H1 (cell line): ENCODE results near the gene CDYL. TPM values are rescaled to one million over a fixed set of nuclear protein-coding genes. Genes with fewer than 3 reads are reported as not detected.

Experiments used
- CTCF ChIA-PET: fragments of 300-600 bp; sonication (Branson Sonifier 250); formaldehyde crosslinking; loops from one replicate; lab custom pipeline; 2021; ENCODE audit not compliant: partially characterized antibody; lab: Charles Lee
- POLR2A ChIA-PET: fragments of 300-600 bp; sonication (Branson Sonifier 250); formaldehyde crosslinking; loops from one replicate; lab custom pipeline; 2021; ENCODE audit warnings: inconsistent platforms; ENCODE audit not compliant: partially characterized antibody; lab: Charles Lee
- DNase-seq, 2 experiments: peaks; one replicate each; pipeline versions ENCODE4 v3.0.0 to v3.0.0-alpha.2; 2010 to 2022; ENCODE audit warnings: low spot score in 2 of 2, low read depth in 1 of 2, mixed read lengths in 1 of 2
- FAIRE-seq: peaks from 2 replicates; lab custom pipeline; 2011; peaks lifted over from hg19 to GRCh38; lab: Jason Lieb, UNC
- H2AFZ ChIP-seq: 2 replicates; pipeline ENCODE4 v1.8.1; 2012; ENCODE audit warnings: low read length, inconsistent platforms
- H2AK5ac ChIP-seq: 2 replicates; pipeline ENCODE4 v1.6.1; 2013; ENCODE audit warnings: low read depth, low read length
- H2BK120ac ChIP-seq: replicated peaks from 2 replicates; pipeline ENCODE3; 2013; ENCODE audit warnings: low read depth, low read length, inconsistent platforms
- H2BK12ac ChIP-seq: 2 replicates; pipeline ENCODE4 v1.6.1; 2013; ENCODE audit warnings: low read depth, low read length
- H2BK15ac ChIP-seq: 2 replicates; pipeline ENCODE4 v1.6.1; 2013; ENCODE audit warnings: low read length
- H2BK20ac ChIP-seq: 2 replicates; pipeline ENCODE4 v1.6.1; 2013; ENCODE audit warnings: low read length
- H2BK5ac ChIP-seq: 2 replicates; pipeline ENCODE4 v1.6.1; 2013; ENCODE audit warnings: low read depth, low read length
- H3K14ac ChIP-seq: 2 replicates; pipeline ENCODE4 v1.6.1; 2013; ENCODE audit warnings: inconsistent platforms; ENCODE audit not compliant: insufficient read length
- H3K18ac ChIP-seq: 2 replicates; pipeline ENCODE4 v1.6.1; 2013; ENCODE audit warnings: low read length; ENCODE audit errors: extremely low read depth
- H3K23ac ChIP-seq: 2 replicates; pipeline ENCODE4 v1.6.1; 2013; ENCODE audit warnings: inconsistent platforms; ENCODE audit not compliant: insufficient read length
- H3K23me2 ChIP-seq: 2 replicates; pipeline ENCODE4 v1.6.1; 2013; ENCODE audit warnings: low read depth, low read length
- H3K27ac ChIP-seq: 2 replicates; pipeline ENCODE4 v1.6.1; 2011; ENCODE audit warnings: low read depth, low read length, inconsistent platforms
- H3K27me3 ChIP-seq, 4 experiments: replicated peaks in 1 of 4; 1 replicate in 1 of 4; 2 replicates in 3 of 4; pipeline versions ENCODE4 v1.6.1 to v1.8.1; 2011 to 2013; ENCODE audit warnings: low read length in 3 of 4, mild to moderate bottlenecking in 3 of 4, inconsistent platforms in 2 of 4, mixed read lengths in 2 of 4, moderate library complexity in 1 of 4; ENCODE audit not compliant: control insufficient read depth in 3 of 4, insufficient read depth in 3 of 4; ENCODE audit errors: extremely low read depth in 1 of 4
- H3K36me3 ChIP-seq, 4 experiments: 2 replicates each; pipeline versions ENCODE4 v1.6.1 to v1.8.1; 2011 to 2013; ENCODE audit warnings: mild to moderate bottlenecking in 4 of 4, low read length in 3 of 4, moderate library complexity in 2 of 4, control low read depth in 1 of 4, inconsistent platforms in 1 of 4; ENCODE audit not compliant: insufficient read depth in 4 of 4, control insufficient read depth in 2 of 4
- H3K4ac ChIP-seq: replicated peaks from 2 replicates; pipeline ENCODE3; 2013; ENCODE audit warnings: low read length, low read depth, mixed read lengths, inconsistent platforms; ENCODE audit not compliant: insufficient read length
- H3K4me1 ChIP-seq, 4 experiments: replicated peaks in 1 of 4; 1 replicate in 1 of 4; 2 replicates in 3 of 4; pipeline versions ENCODE4 v1.6.1 to v1.8.1; 2011 to 2013; ENCODE audit warnings: low read length in 3 of 4, inconsistent platforms in 2 of 4, mixed read lengths in 1 of 4; ENCODE audit not compliant: insufficient read depth in 4 of 4, control insufficient read depth in 3 of 4
- H3K4me2 ChIP-seq, 2 experiments: 2 replicates each; pipeline versions ENCODE4 v1.6.1 to v1.8.1; 2011 to 2013; ENCODE audit warnings: low read depth in 2 of 2, low read length in 2 of 2, control low read depth in 1 of 2, inconsistent platforms in 1 of 2, mild to moderate bottlenecking in 1 of 2; ENCODE audit not compliant: insufficient read depth in 1 of 2
- H3K4me3 ChIP-seq, 4 experiments: fragments of 200-600, 300-600 bp in 1 of 4; sonication (generic), shearing (Covaris generic), sonication (Bioruptor Twin) in 1 of 4; 2 replicates each; pipeline versions ENCODE4 v1.5.1 to v1.8.1; 2011 to 2016; ENCODE audit warnings: low read length in 4 of 4, low read depth in 3 of 4, control low read depth in 2 of 4, inconsistent platforms in 2 of 4, mild to moderate bottlenecking in 2 of 4, mixed read lengths in 1 of 4, moderate library complexity in 1 of 4; ENCODE audit not compliant: insufficient read depth in 2 of 4; ENCODE audit errors: extremely low read depth in 1 of 4
- H3K56ac ChIP-seq: replicated peaks from 2 replicates; pipeline ENCODE3; 2013; ENCODE audit warnings: low read depth, mild to moderate bottlenecking, mixed read lengths, low read length, inconsistent platforms; ENCODE audit not compliant: insufficient read length
- H3K79me1 ChIP-seq: 2 replicates; pipeline ENCODE4 v1.6.1; 2013; ENCODE audit warnings: low read depth, low read length, control low read depth
- H3K79me2 ChIP-seq, 2 experiments: 2 replicates each; pipeline versions ENCODE4 v1.6.1 to v1.8.1; 2012 to 2013; ENCODE audit warnings: low read length in 2 of 2, mild to moderate bottlenecking in 2 of 2, inconsistent platforms in 1 of 2; ENCODE audit not compliant: insufficient read depth in 2 of 2, control insufficient read depth in 1 of 2
- H3K9ac ChIP-seq, 4 experiments: replicated peaks in 1 of 4; 1 replicate in 1 of 4; 2 replicates in 3 of 4; pipeline versions ENCODE4 v1.6.1 to v1.8.1; 2011 to 2013; ENCODE audit warnings: low read depth in 3 of 4, low read length in 3 of 4, control low read depth in 2 of 4, mild to moderate bottlenecking in 2 of 4, moderate library complexity in 2 of 4, inconsistent platforms in 1 of 4; ENCODE audit errors: extremely low read depth in 1 of 4
- H3K9me3 ChIP-seq, 2 experiments: 2 replicates each; pipeline versions ENCODE4 v1.6.1 to v1.8.1; 2012 to 2013; ENCODE audit warnings: mild to moderate bottlenecking in 2 of 2, moderate library complexity in 2 of 2, control low read depth in 1 of 2, inconsistent platforms in 1 of 2, low read depth in 1 of 2, low read length in 1 of 2, mixed read lengths in 1 of 2; ENCODE audit not compliant: insufficient read depth in 2 of 2
- H4K20me1 ChIP-seq, 2 experiments: replicated peaks in 1 of 2; 2 replicates each; pipeline versions ENCODE3 to v1.8.1; 2011 to 2013; ENCODE audit warnings: inconsistent platforms in 2 of 2, low read length in 2 of 2, mild to moderate bottlenecking in 1 of 2; ENCODE audit not compliant: insufficient read depth in 2 of 2, control insufficient read depth in 1 of 2
- H4K5ac ChIP-seq: 2 replicates; pipeline ENCODE4 v1.6.1; 2013; ENCODE audit warnings: low read length, low read depth, mixed read lengths, inconsistent platforms; ENCODE audit not compliant: insufficient read length
- H4K8ac ChIP-seq: 2 replicates; pipeline ENCODE4 v1.8.0; 2013; ENCODE audit warnings: mild to moderate bottlenecking, moderate library complexity, low read length, inconsistent platforms; ENCODE audit not compliant: insufficient read depth; ENCODE audit errors: extremely low read depth
- H4K91ac ChIP-seq: replicated peaks from 2 replicates; pipeline ENCODE3; 2013; ENCODE audit warnings: low read length, mixed read lengths, inconsistent platforms; ENCODE audit not compliant: insufficient read length
- CTBP2 ChIP-seq: IDR thresholded peaks from 2 replicates; pipeline ENCODE4 v1.7.0; 2011; ENCODE audit warnings: borderline replicate concordance, mild to moderate bottlenecking, moderate library complexity, mixed read lengths, low read length; ENCODE audit not compliant: insufficient read depth, insufficient read length
- HDAC6 ChIP-seq: IDR thresholded peaks from one replicate; pipeline ENCODE4 v1.7.1; 2012; ENCODE audit warnings: low read depth, mild to moderate bottlenecking, inconsistent platforms, low read length, moderate library complexity
- MAX ChIP-seq: IDR thresholded peaks from 2 replicates; pipeline ENCODE4 v1.6.1; 2012; ENCODE audit warnings: inconsistent platforms
- NANOG ChIP-seq: IDR thresholded peaks from 2 replicates; pipeline ENCODE4 v1.6.1; 2011; ENCODE audit warnings: low read length, low read depth, mild to moderate bottlenecking, inconsistent platforms; ENCODE audit not compliant: insufficient read depth, poor library complexity, severe bottlenecking
- NRF1 ChIP-seq: IDR thresholded peaks from 2 replicates; pipeline ENCODE4 v1.6.1; 2011; ENCODE audit warnings: mild to moderate bottlenecking, low read depth, low read length, improper control_type of control experiment
- POLR2A ChIP-seq, 2 experiments: IDR thresholded peaks; 1 replicate in 1 of 2; 2 replicates in 1 of 2; pipeline ENCODE4 v1.6.1; 2011; ENCODE audit warnings: low read depth in 2 of 2, low read length in 2 of 2, mild to moderate bottlenecking in 2 of 2; ENCODE audit errors: control extremely low read depth in 1 of 2
- POU5F1 ChIP-seq: IDR thresholded peaks from 2 replicates; pipeline ENCODE4 v1.6.1; 2011; ENCODE audit warnings: low read depth, mild to moderate bottlenecking, low read length, moderate library complexity
- RNF2 ChIP-seq: fragments of 200-900, 300-1000 bp; sonication (generic); IDR thresholded peaks from 2 replicates; pipeline ENCODE4 v1.7.1; 2016; ENCODE audit warnings: borderline replicate concordance, low read depth, mild to moderate bottlenecking, antibody characterized with exemption, low read length; ENCODE audit not compliant: poor library complexity, severe bottlenecking; ENCODE audit errors: missing control alignments
- SP2 ChIP-seq: IDR thresholded peaks from 2 replicates; pipeline ENCODE4 v1.6.1; 2012; ENCODE audit warnings: mild to moderate bottlenecking, low read length, inconsistent platforms
- SRF ChIP-seq: IDR thresholded peaks from 2 replicates; pipeline ENCODE4 v1.6.1; 2011; ENCODE audit warnings: mild to moderate bottlenecking, low read depth, low read length, moderate library complexity
- TAF1 ChIP-seq: IDR thresholded peaks from 2 replicates; pipeline ENCODE4 v1.6.1; 2011; ENCODE audit warnings: mild to moderate bottlenecking, low read depth, low read length
- TAF7 ChIP-seq: optimal IDR thresholded peaks from 2 replicates; pipeline ENCODE3; 2011; ENCODE audit warnings: low read depth, mild to moderate bottlenecking, inconsistent platforms, low read length, moderate library complexity, borderline replicate concordance
- WGBS, 2 experiments: shearing (Covaris generic) in 1 of 2; methylation state at CpG; one replicate each; pipeline versions ENCODE4 v1.1.6 to v1.1.7; 2013 to 2015; ENCODE audit warnings: low lambda C conversion rate in 2 of 2, mixed read lengths in 2 of 2, inconsistent platforms in 1 of 2, low coverage in 1 of 2, missing lambda C conversion rate in 1 of 2; ENCODE audit not compliant: insufficient replicate concordance in 2 of 2, insufficient coverage in 1 of 2, insufficient read length in 1 of 2; ENCODE audit errors: extremely low coverage in 1 of 2, missing lambda C conversion rate in 1 of 2; 5-methylcytosine and 5-hydroxymethylcytosine counted together
- polyA plus RNA-seq, 7 experiments: library from polyadenylated mRNA; depleted of rRNA in 3 of 7; stranded (reverse) in 5 of 7; unstranded in 2 of 7; fragments of >200 nt in 5 of 7; fragments of 200-250 nt in 2 of 7; gene quantifications; 1 replicate in 5 of 7; 2 replicates in 1 of 7; 4 replicates in 1 of 7; pipeline versions ENCODE4 v1.2.1 to v1.2.3, GENCODE V29; 2011 to 2013; ENCODE audit warnings: missing spikeins in 2 of 7, mixed read lengths in 2 of 7
- total RNA-seq: library from RNA; stranded (reverse); fragmentation: NEBNext Ultra II Directional; extraction: Animal tissue kit (Norgen Biotek cat#: 25700); gene quantifications from 2 replicates; pipeline ENCODE4 v1.2.1, GENCODE V29; 2021

Gene CDYL
- total and polyA plus RNA-seq, 2 of the 8 experiments (the other 6 are each of a cell fraction or from before 2014, with no cell fraction given), result 56.4 to 119 TPM

- no peak overlapping the region for H3K23ac ChIP-seq
- no peaks in the 10 kb centered on the region for H3K23me2 ChIP-seq
- no peak overlapping the region for H2AFZ ChIP-seq
- TF ChIP-seq TAF1 (no peak), NRF1 (no peak), MAX (no peak), NANOG (no peak), SP2 (no peak), HDAC6 (no peak), TAF7 (no peak), POLR2A (IDR thresholded peaks at IDR 0.05; ENCODE audit: control extremely low read depth in 1 of 2, low read depth in 2 of 2, low read length in 2 of 2) (no peak), RNF2 (no peak), SRF (no peak), POU5F1 (no peak), CTBP2 (no peak)
- H2BK12ac ChIP-seq, result no peak overlapping the region
- H2BK5ac ChIP-seq, result no peak overlapping the region
- WGBS, 2 experiments, result 84% methylated on average over 5 of the region's 5 CpGs; no CpG with 5 or more reads in 1 of the 2 experiments
- H2BK15ac ChIP-seq, result no peak overlapping the region
- H3K9me3 ChIP-seq, result no peaks in the 10 kb centered on the region
- no peak overlapping the region for H3K56ac ChIP-seq
- H3K79me1 ChIP-seq, result peaks cover 9% of the 10 kb centered on the region
- no peak overlapping the region for H3K18ac ChIP-seq
- H3K4ac ChIP-seq, result no peak overlapping the region
- H4K8ac ChIP-seq, result no peak overlapping the region
- no peak overlapping the region for H3K9ac ChIP-seq
- peaks cover 0 to 2% (median 0%) of the 10 kb centered on the region in 4 experiments; a peak in 1 of 7 replicates for H3K4me1 ChIP-seq
- POLR2A ChIA-PET, result interaction anchor here (0.9 to 1.4 kb wide), 3 partner anchors 12 to 24 kb away, joined by 3 to 5 read pairs (median 3); no protein-coding TSS in a partner anchor
- H3K79me2 ChIP-seq, result peaks cover 10 to 99% of the 10 kb centered on the region in 2 experiments; a peak in 3 of 4 replicates
- H3K27me3 ChIP-seq, result peaks cover 0 to 1% (median 0%) of the 10 kb centered on the region in 4 experiments; a peak in 1 of 7 replicates
- no peak overlapping the region for H3K4me2 ChIP-seq
- DNase-seq, result no peak
- FAIRE-seq, result no peak
- H3K14ac ChIP-seq, result no peak overlapping the region
- no peak overlapping the region for H2BK120ac ChIP-seq
- H4K20me1 ChIP-seq, result peaks cover 27 to 48% of the 10 kb centered on the region in 2 experiments
- H4K91ac ChIP-seq, result no peak overlapping the region
- H4K5ac ChIP-seq, result no peak overlapping the region
- H3K27ac ChIP-seq, result no peak overlapping the region
- no peak overlapping the region for H3K4me3 ChIP-seq
- H2AK5ac ChIP-seq, result no peak overlapping the region
- CTCF ChIA-PET, result interaction anchor here (0.6 to 1.0 kb wide), 3 partner anchors 8 to 165 kb away, joined by 3 read pairs; no protein-coding TSS in a partner anchor
- no peak overlapping the region for H2BK20ac ChIP-seq
- peaks cover 0 to 3% (median 1%) of the 10 kb centered on the region in 4 experiments; a peak in 2 of 8 replicates for H3K36me3 ChIP-seq
Measured at GRCh38 chr6:4871825-4872224, 95.6 kb downstream of the CDYL start.
